ENCODE results near the gene ALCAM. TPM values are rescaled to one million over a fixed set of nuclear protein-coding genes. Genes with fewer than 3 reads are reported as not detected.

Gene ALCAM
- total RNA-seq, 4 donors from 2014 or later, result 23.9 to 45.2 (median 40.5) TPM

DNA sequence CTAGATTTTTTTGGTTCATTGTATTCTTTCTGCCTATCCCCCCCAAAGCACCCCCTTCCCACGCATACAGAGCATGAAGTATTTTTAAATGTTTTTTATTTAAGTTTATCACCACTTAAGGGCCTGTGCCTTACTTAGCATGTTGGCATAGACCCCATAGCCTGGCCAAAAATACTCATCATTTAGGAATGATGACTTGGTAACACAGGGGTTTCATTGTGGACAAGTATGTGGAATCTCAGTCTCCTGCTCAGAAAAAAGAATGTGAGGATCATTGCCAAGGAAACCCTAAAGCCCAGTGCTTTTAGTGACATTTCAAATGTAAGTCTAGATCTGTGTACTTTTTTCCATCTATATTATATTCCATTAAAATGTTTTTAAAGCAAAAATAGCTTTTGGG, 146.3 kb downstream of the ALCAM start:
- peaks cover 0 to 24% (median 0%) of the 10 kb centered on the region in 4 donors for H3K4me1 ChIP-seq
- H3K36me3 ChIP-seq, result no peaks in the 10 kb centered on the region
- H3K27me3 ChIP-seq, result no peaks in the 10 kb centered on the region
- no peak overlapping the region for H3K4me3 ChIP-seq
- H3K9me3 ChIP-seq, result no peaks in the 10 kb centered on the region
- TF ChIP-seq, protein P1, sequence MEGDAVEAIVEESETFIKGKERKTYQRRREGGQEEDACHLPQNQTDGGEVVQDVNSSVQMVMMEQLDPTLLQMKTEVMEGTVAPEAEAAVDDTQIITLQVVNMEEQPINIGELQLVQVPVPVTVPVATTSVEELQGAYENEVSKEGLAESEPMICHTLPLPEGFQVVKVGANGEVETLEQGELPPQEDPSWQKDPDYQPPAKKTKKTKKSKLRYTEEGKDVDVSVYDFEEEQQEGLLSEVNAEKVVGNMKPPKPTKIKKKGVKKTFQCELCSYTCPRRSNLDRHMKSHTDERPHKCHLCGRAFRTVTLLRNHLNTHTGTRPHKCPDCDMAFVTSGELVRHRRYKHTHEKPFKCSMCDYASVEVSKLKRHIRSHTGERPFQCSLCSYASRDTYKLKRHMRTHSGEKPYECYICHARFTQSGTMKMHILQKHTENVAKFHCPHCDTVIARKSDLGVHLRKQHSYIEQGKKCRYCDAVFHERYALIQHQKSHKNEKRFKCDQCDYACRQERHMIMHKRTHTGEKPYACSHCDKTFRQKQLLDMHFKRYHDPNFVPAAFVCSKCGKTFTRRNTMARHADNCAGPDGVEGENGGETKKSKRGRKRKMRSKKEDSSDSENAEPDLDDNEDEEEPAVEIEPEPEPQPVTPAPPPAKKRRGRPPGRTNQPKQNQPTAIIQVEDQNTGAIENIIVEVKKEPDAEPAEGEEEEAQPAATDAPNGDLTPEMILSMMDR (IDR thresholded peaks at IDR 0.05), result no peak
- TF ChIP-seq POLR2A (IDR thresholded peaks at IDR 0.05), result no peak
- no peak for TF ChIP-seq EP300 (IDR thresholded peaks at IDR 0.05)
- DNase-seq (ENCODE audit: low spot score in 2 of 2), result no peak
- WGBS, 2 donors, result 54 to 57% methylated on average over 1 of the region's 1 CpG
- no peak overlapping the region for H3K27ac ChIP-seq

DNA sequence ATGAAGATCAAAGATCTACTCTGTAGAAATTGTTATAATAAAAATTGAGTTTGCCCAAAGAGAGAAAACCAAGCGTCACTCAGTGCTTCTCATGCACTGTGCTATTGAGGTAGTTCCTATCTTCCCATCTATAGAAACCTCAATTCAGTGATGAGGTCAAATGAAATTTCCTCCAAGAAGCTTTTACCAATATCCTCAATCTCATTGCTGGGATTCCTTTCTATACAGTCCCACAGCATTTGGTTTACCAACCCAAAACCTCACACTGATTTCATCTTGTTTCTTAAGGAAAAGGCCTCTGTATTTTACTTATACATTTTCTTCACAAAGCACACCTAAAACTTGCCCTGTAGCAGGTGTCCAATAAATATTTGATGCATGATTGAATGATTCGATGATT, 147.2 kb downstream of the ALCAM start:
- H3K27me3 ChIP-seq, result no peaks in the 10 kb centered on the region
- TF ChIP-seq EP300 (IDR thresholded peaks at IDR 0.05) (no peak), POLR2A (IDR thresholded peaks at IDR 0.05) (no peak)
- TF ChIP-seq, protein P1 (IDR thresholded peaks at IDR 0.05), result no peak
- H3K4me3 ChIP-seq, result no peak overlapping the region
- peaks cover 0 to 32% (median 0%) of the 10 kb centered on the region in 4 donors for H3K4me1 ChIP-seq
- H3K27ac ChIP-seq, result no peak overlapping the region
- H3K36me3 ChIP-seq, result no peaks in the 10 kb centered on the region
- DNase-seq (ENCODE audit: low spot score in 2 of 2), result no peak
- WGBS, 2 donors, result 95 to 99% methylated on average over 2 of the region's 2 CpGs
- no peaks in the 10 kb centered on the region for H3K9me3 ChIP-seq

DNA sequence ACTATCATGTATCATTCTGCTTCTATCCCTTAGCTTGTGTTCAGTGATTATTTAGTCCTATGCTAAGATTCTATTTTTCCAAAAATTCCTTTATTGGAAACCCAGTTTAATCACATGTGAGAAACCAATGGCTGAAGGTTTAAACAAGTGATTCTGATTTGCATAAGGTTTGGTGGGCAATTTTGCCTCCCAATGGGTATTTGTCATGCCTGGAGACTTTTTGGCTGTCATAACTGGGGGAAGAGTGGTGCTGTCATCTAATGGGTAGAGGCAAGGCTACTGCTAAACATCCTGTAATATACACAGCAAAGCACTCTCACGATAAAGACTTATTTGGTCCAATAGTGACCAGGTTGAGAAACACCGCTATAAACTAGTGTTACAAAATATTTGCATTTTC, 148.7 kb downstream of the ALCAM start:
- no peak overlapping the region for H3K27ac ChIP-seq
- H3K36me3 ChIP-seq, result no peaks in the 10 kb centered on the region
- WGBS, 2 donors, result 94 to 98% methylated on average over 2 of the region's 2 CpGs
- TF ChIP-seq, protein P1 (IDR thresholded peaks at IDR 0.05), result no peak
- no peaks in the 10 kb centered on the region for H3K9me3 ChIP-seq
- H3K4me3 ChIP-seq, result no peak overlapping the region
- H3K27me3 ChIP-seq, result no peaks in the 10 kb centered on the region
- H3K4me1 ChIP-seq, result peaks cover 0 to 34% (median 0%) of the 10 kb centered on the region in 4 donors
- DNase-seq (ENCODE audit: low spot score in 2 of 2), result no peak

DNA sequence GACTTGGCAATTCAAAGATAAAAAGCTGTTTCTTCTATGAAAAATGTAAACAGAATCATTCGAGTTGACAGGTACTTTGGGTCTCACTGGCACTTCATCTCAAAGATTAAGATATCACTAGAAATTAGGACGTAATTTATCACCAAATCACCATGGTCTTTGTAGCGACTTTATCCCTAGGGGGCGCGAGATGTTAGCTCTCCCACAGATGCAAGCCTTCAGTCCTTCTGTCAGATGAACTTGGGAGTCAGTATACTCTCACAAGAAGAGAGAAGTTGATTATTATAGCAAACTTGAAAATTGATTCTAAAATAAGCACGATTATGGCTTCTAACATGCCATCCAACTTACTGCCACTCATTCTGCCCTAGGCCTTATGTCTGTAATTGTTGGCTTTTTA, 150.3 kb downstream of the ALCAM start:
- Histone ChIP-seq H3K9me3 (no peaks in the 10 kb centered on the region), H3K36me3 (no peaks in the 10 kb centered on the region), H3K27ac (no peak overlapping the region), H3K4me1 (peaks cover 0 to 21% (median 0%) of the 10 kb centered on the region in 4 donors), H3K27me3 (no peaks in the 10 kb centered on the region), H3K4me3 (no peak overlapping the region)
- WGBS, 2 donors, result 68 to 72% methylated on average over 6 of the region's 6 CpGs
- DNase-seq (ENCODE audit: low spot score in 2 of 2), result no peak
- TF ChIP-seq EP300 (IDR thresholded peaks at IDR 0.05) (no peak), POLR2A (IDR thresholded peaks at IDR 0.05) (no peak)
- TF ChIP-seq, protein P1 (IDR thresholded peaks at IDR 0.05), result no peak

DNA sequence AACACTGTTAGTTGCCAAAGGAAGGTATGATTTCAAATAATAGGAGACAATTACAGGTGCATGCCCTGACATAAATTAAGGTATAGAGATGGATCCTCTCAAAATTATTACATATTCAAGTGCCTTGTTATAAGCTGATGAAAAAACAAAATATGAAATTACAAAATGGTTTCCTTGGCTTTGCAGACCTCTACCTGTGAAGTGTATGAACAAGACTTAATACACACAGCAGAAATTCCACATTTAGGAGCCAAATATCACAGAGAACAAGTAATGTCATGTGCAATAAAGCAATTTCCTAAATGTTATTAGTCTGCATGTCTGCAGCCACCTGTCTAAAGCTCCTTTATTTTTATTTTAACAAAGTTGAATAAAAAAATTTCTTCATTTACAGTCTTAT, 151.5 kb downstream of the ALCAM start:
- TF ChIP-seq EP300 (IDR thresholded peaks at IDR 0.05) (no peak), POLR2A (IDR thresholded peaks at IDR 0.05) (no peak)
- TF ChIP-seq, protein P1 (IDR thresholded peaks at IDR 0.05), result no peak
- Histone ChIP-seq H3K27ac (no peak overlapping the region), H3K27me3 (no peaks in the 10 kb centered on the region), H3K9me3 (no peaks in the 10 kb centered on the region), H3K36me3 (no peaks in the 10 kb centered on the region), H3K4me3 (no peak overlapping the region), H3K4me1 (peaks cover 0 to 10% (median 0%) of the 10 kb centered on the region in 4 donors)
- DNase-seq (ENCODE audit: low spot score in 2 of 2), result no peak
